ENCODE measurements around the gene FAM221B.

FAM221B gene

GRCh38 chr9:35766997-35767396 lies 61.5 kb downstream of the FAM221B start:
- peaks cover 27% of the 10 kb centered on the region for H3K4me1 Mint-ChIP-seq
- no peak overlapping the region for H3K4me3 Mint-ChIP-seq
- H3K27ac Mint-ChIP-seq: no peak overlapping the region
- no peaks in the 10 kb centered on the region for H3K9me3 Mint-ChIP-seq
- no peaks in the 10 kb centered on the region for H3K27me3 Mint-ChIP-seq
- no peaks in the 10 kb centered on the region for H3K36me3 Mint-ChIP-seq

All from activated naive CD4-positive, alpha-beta T cell treated with anti-CD3 and anti-CD28 coated beads, Interleukin-2, amount 50 U/mL, for 24 hours (primary cell).